SK-N-SH treated with all-trans-retinoic acid at 6 μM for 48 hours (cell line): ENCODE results near the gene GAREM1.

Source experiments
- ATAC-seq: fragments of 200-7000 bp; cut with Tn5 transposase; 3 replicates; pipeline ENCODE4 v1.9.1; 2020; ENCODE audit warnings: mild to moderate bottlenecking, moderate library complexity
- ARNTL ChIP-seq: fragments of 450-650 bp; formaldehyde crosslinking; IDR thresholded peaks from 2 replicates; pipeline ENCODE4 v1.5.0; 2020; ENCODE audit warnings: low read depth, mild to moderate bottlenecking, moderate library complexity, borderline replicate concordance
- BACH2 ChIP-seq: fragments of 250-450 bp; sonication (Bioruptor Pico); IDR thresholded peaks from 2 replicates; pipeline ENCODE4 v1.9.0; 2021; ENCODE audit warnings: mild to moderate bottlenecking, borderline replicate concordance
- CREB5 ChIP-seq: fragments of 250-450 bp; sonication (Bioruptor Pico); IDR thresholded peaks from 2 replicates; pipeline ENCODE4 v1.5.1; 2020; ENCODE audit warnings: low read depth, mild to moderate bottlenecking, moderate library complexity
- CSDC2 ChIP-seq: fragments of 250-450 bp; sonication (Bioruptor Pico); IDR thresholded peaks from 2 replicates; pipeline ENCODE4 v1.5.0; 2020; ENCODE audit warnings: mild to moderate bottlenecking, moderate library complexity
- ESRRG ChIP-seq: fragments of 250-450 bp; sonication (Bioruptor Pico); IDR thresholded peaks from 2 replicates; pipeline ENCODE4 v1.6.1; 2021; ENCODE audit warnings: mild to moderate bottlenecking
- GLIS3 ChIP-seq: fragments of 250-450 bp; sonication (Bioruptor Pico); IDR thresholded peaks from 2 replicates; pipeline ENCODE4 v1.5.0; 2020; ENCODE audit warnings: mild to moderate bottlenecking, moderate library complexity
- ISL1 ChIP-seq: fragments of 250-450 bp; sonication (Bioruptor Pico); IDR thresholded peaks from 2 replicates; pipeline ENCODE4 v2.1.2; 2022; ENCODE audit warnings: mild to moderate bottlenecking, moderate library complexity
- OSR1 ChIP-seq: fragments of 250-450 bp; sonication (Bioruptor Pico); IDR thresholded peaks from 2 replicates; pipeline ENCODE4 v1.8.0; 2022; ENCODE audit warnings: moderate library complexity, mild to moderate bottlenecking, inconsistent platforms
- PATZ1 ChIP-seq: fragments of 250-450 bp; sonication (Bioruptor Pico); IDR thresholded peaks from 2 replicates; pipeline ENCODE4 v1.8.0; 2020; ENCODE audit warnings: mild to moderate bottlenecking, moderate library complexity, borderline replicate concordance
- PPARA ChIP-seq: fragments of 250-450 bp; sonication (Bioruptor Pico); IDR thresholded peaks from 2 replicates; pipeline ENCODE4 v1.5.0; 2020; ENCODE audit warnings: mild to moderate bottlenecking, borderline replicate concordance
- RARB ChIP-seq: fragments of 250-450 bp; sonication (Bioruptor Pico); IDR thresholded peaks from 2 replicates; pipeline ENCODE4 v1.8.0; 2021; ENCODE audit warnings: mild to moderate bottlenecking, moderate library complexity
- SNAI2 ChIP-seq: fragments of 250-450 bp; sonication (Bioruptor Pico); IDR thresholded peaks from 2 replicates; pipeline ENCODE4 v1.5.0; 2020; ENCODE audit warnings: mild to moderate bottlenecking, moderate library complexity
- TCF4 ChIP-seq: fragments of 250-450 bp; sonication (Bioruptor Pico); IDR thresholded peaks from 2 replicates; pipeline ENCODE4 v1.8.0; 2021; ENCODE audit warnings: mild to moderate bottlenecking, moderate library complexity, borderline replicate concordance
- TOX ChIP-seq: fragments of 250-450 bp; sonication (Bioruptor Pico); IDR thresholded peaks from 2 replicates; pipeline ENCODE4 v1.8.0; 2021; ENCODE audit warnings: mild to moderate bottlenecking, moderate library complexity, borderline replicate concordance
- ZC3H10 ChIP-seq: fragments of 250-450 bp; sonication (Bioruptor Pico); IDR thresholded peaks from 2 replicates; pipeline ENCODE4 v1.5.1; 2021; ENCODE audit warnings: mild to moderate bottlenecking, moderate library complexity
- ZFP3 ChIP-seq: fragments of 250-450 bp; sonication (Bioruptor Pico); IDR thresholded peaks from 2 replicates; pipeline ENCODE4 v1.5.0; 2020; ENCODE audit warnings: mild to moderate bottlenecking, moderate library complexity
- ZFP30 ChIP-seq: fragments of 450-650 bp; formaldehyde crosslinking; IDR thresholded peaks from 2 replicates; pipeline ENCODE4 v1.5.0; 2022; ENCODE audit warnings: mild to moderate bottlenecking, moderate library complexity
- ZNF565 ChIP-seq: fragments of 450-650 bp; formaldehyde crosslinking; conservative IDR thresholded peaks from 2 replicates; pipeline ENCODE4 v1.5.0; 2020; ENCODE audit warnings: low read depth, mild to moderate bottlenecking, moderate library complexity
- ZNF70 ChIP-seq: fragments of 450-650 bp; formaldehyde crosslinking; IDR thresholded peaks from 2 replicates; pipeline ENCODE4 v1.5.0; 2020; ENCODE audit warnings: mild to moderate bottlenecking, moderate library complexity
- ZNF8 ChIP-seq: fragments of 450-650 bp; formaldehyde crosslinking; IDR thresholded peaks from 2 replicates; pipeline ENCODE4 v1.5.0; 2020; ENCODE audit warnings: mild to moderate bottlenecking, moderate library complexity
- TF ChIP-seq, protein P1 (sequence below): fragments of 250-450 bp; sonication (Bioruptor Pico); IDR thresholded peaks from 2 replicates; pipeline ENCODE4 v1.5.1; 2021; ENCODE audit warnings: mild to moderate bottlenecking, moderate library complexity
- TF ChIP-seq, protein P2 (sequence below): fragments of 250-450 bp; sonication (Bioruptor Pico); IDR thresholded peaks from 2 replicates; pipeline ENCODE4 v1.8.0; 2021; ENCODE audit warnings: low read depth, mild to moderate bottlenecking, moderate library complexity, borderline replicate concordance

Gene GAREM1

GRCh38 chr18:32354518-32354917 lies 116.2 kb downstream of the GAREM1 start:
- no peak for ATAC-seq
- TF ChIP-seq, protein P1, sequence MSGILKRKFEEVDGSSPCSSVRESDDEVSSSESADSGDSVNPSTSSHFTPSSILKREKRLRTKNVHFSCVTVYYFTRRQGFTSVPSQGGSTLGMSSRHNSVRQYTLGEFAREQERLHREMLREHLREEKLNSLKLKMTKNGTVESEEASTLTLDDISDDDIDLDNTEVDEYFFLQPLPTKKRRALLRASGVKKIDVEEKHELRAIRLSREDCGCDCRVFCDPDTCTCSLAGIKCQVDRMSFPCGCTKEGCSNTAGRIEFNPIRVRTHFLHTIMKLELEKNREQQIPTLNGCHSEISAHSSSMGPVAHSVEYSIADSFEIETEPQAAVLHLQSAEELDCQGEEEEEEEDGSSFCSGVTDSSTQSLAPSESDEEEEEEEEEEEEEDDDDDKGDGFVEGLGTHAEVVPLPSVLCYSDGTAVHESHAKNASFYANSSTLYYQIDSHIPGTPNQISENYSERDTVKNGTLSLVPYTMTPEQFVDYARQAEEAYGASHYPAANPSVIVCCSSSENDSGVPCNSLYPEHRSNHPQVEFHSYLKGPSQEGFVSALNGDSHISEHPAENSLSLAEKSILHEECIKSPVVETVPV = no peak
- TF ChIP-seq GLIS3 (no peak), ZNF565 (CRISPR knock-in tag) (no peak), ZFP3 (no peak), CREB5 (no peak), ZNF8 (no peak), ZNF70 (no peak), ARNTL (CRISPR knock-in tag) (no peak), PPARA (CRISPR knock-in tag) (no peak), RARB (CRISPR knock-in tag) (no peak), TCF4 (CRISPR knock-in tag) (no peak), ZC3H10 (CRISPR knock-in tag) (no peak), ISL1 (CRISPR knock-in tag) (no peak), OSR1 (CRISPR knock-in tag) (no peak)
- TF ChIP-seq, protein P2, sequence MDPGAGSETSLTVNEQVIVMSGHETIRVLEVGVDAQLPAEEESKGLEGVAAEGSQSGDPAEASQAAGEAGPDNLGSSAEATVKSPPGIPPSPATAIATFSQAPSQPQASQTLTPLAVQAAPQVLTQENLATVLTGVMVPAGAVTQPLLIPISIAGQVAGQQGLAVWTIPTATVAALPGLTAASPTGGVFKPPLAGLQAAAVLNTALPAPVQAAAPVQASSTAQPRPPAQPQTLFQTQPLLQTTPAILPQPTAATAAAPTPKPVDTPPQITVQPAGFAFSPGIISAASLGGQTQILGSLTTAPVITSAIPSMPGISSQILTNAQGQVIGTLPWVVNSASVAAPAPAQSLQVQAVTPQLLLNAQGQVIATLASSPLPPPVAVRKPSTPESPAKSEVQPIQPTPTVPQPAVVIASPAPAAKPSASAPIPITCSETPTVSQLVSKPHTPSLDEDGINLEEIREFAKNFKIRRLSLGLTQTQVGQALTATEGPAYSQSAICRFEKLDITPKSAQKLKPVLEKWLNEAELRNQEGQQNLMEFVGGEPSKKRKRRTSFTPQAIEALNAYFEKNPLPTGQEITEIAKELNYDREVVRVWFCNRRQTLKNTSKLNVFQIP = no peak

DNA sequence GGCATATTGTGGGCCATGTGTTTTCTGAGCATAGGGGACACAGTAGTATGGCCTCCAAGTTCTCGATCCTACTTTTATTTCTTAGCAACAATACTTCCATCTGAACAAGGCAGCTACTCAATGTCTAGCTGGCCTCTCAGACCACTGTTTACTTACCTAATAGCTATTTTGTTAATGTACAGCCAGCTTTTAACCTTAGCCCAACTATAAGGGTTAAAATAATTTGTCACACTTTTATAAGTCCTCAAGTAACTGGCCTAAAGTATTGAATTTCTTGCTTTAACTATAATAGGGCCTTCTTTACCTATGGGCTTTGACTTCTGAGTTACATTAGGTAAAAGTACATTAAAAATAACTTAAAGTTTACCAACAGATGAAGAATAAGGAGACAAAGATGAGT lies 117.4 kb downstream of the GAREM1 start:
- TF ChIP-seq ZNF8 (no peak), BACH2 (no peak), PATZ1 (CRISPR knock-in tag) (no peak), ISL1 (CRISPR knock-in tag) (no peak), ZFP3 (no peak), TOX (CRISPR knock-in tag) (no peak), GLIS3 (no peak), PPARA (CRISPR knock-in tag) (no peak), RARB (CRISPR knock-in tag) (no peak), ZFP30 (no peak), SNAI2 (CRISPR knock-in tag) (no peak), ESRRG (CRISPR knock-in tag) (no peak), ZNF565 (CRISPR knock-in tag) (no peak), CREB5 (no peak), OSR1 (CRISPR knock-in tag) (no peak)
- TF ChIP-seq, protein P1 = no peak
- ATAC-seq = no peak

DNA sequence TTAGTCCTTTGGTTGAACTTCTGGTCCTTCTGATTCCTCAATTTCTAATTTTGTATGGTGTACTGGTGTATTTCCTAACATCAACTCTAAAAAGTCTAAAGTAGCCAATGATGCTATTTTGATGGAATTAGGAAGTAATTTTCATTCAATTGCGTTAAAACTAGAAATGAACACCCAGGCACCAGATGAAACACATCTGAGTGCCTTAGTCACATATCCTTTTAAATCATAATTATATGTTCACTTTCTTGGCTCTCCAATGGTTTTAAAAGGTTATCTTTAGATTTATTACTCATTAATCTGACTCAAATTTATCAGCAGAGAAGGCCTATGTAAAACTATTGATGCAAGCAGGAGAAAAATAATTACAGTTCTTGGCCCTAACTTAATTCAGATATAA lies 119.7 kb downstream of the GAREM1 start:
- ATAC-seq = no peak
- no peak for TF ChIP-seq TCF4 (CRISPR knock-in tag)
- peak; percentile 93 for TF ChIP-seq ZC3H10 (CRISPR knock-in tag)
- no peak for TF ChIP-seq ARNTL (CRISPR knock-in tag)
- TF ChIP-seq CSDC2 = no peak
- no peak for TF ChIP-seq ESRRG (CRISPR knock-in tag)
- TF ChIP-seq, protein P2 = no peak
- TF ChIP-seq RARB (CRISPR knock-in tag) = no peak
- TF ChIP-seq, protein P1 = peak; percentile 47; the same call in 1 of the 2 replicates
- peak; percentile 75; the same call in 1 of the 2 replicates for TF ChIP-seq TOX (CRISPR knock-in tag)
- TF ChIP-seq PATZ1 (CRISPR knock-in tag) = peak; percentile 37; the same call in 1 of the 2 replicates
- no peak for TF ChIP-seq ZNF70
- no peak for TF ChIP-seq ZFP30
- no peak for TF ChIP-seq GLIS3
